ENCODE measurements around the gene EMILIN1. TPM values are rescaled to one million over a fixed set of nuclear protein-coding genes. Genes with fewer than 3 reads are reported as not detected.

The EMILIN1 gene
- total and polyA plus RNA-seq, 2 of the 8 experiments (the other 6 are each of a cell fraction or from before 2014, with no cell fraction given) = 1.9 to 3.0 TPM

- TF ChIP-seq SAP30 (IDR thresholded peaks at IDR 0.05; ENCODE audit: insufficient read depth, insufficient replicate concordance, low read length) = no peak
- no peak for TF ChIP-seq RBBP5 (IDR thresholded peaks at IDR 0.05; ENCODE audit: borderline replicate concordance, low read depth, low read length)
- no peak for TF ChIP-seq CTCF (IDR thresholded peaks at IDR 0.05; ENCODE audit: control extremely low read depth in 1 of 3, insufficient read depth in 1 of 3, low read depth in 1 of 3, low read length in 3 of 3)
- TF ChIP-seq NANOG (IDR thresholded peaks at IDR 0.05; ENCODE audit: insufficient read depth, low read depth, low read length, poor library complexity, severe bottlenecking) = no peak
- TF ChIP-seq RFX5 (IDR thresholded peaks at IDR 0.05; ENCODE audit: borderline replicate concordance, low read depth, low read length) = no peak
Observed at GRCh38 chr2:27057184-27057583, 21.2 kb upstream of the EMILIN1 start (continued).

Measured in H1 (cell line).